NCI-H526 treated with DMSO at 0.1 percent for 48 hours (cell line): Measurements from ENCODE around the gene LRRC7.
A peak's percentile ranks its signal among the peaks of the same experiment; 100 is the strongest.
"Not testable (repeated sequence)": the region's sequence is repeated elsewhere in the genome, so short reads cannot be mapped to it uniquely, and the experiment has no call there.

Experiments used
- DNase-seq: peaks from one replicate; lab custom pipeline; 2025; lab: John Stamatoyannopoulos, UW

Gene LRRC7

GRCh38 chr1:70042090-70042731, 474.5 kb downstream of the LRRC7 start:
- no peak for DNase-seq

- no peak for DNase-seq
These were observed 476.1 kb downstream of the LRRC7 start for GRCh38 chr1:70043804-70044203.

- no peak for DNase-seq
These were observed 477.1 kb downstream of the LRRC7 start for GRCh38 chr1:70044832-70045231.

- not testable (repeated sequence) for DNase-seq
These were observed 477.9 kb downstream of the LRRC7 start for GRCh38 chr1:70045581-70045980.

GRCh38 chr1:70048336-70049094, 480.8 kb downstream of the LRRC7 start:
- DNase-seq = no peak

- peak; percentile 44 for DNase-seq
These were observed 484.2 kb downstream of the LRRC7 start for GRCh38 chr1:70051926-70052325.

GRCh38 chr1:70057500-70057899, 489.8 kb downstream of the LRRC7 start:
- DNase-seq = no peak

GRCh38 chr1:70061231-70061630, 493.5 kb downstream of the LRRC7 start:
- no peak for DNase-seq

- no peak for DNase-seq
These were observed 496.1 kb downstream of the LRRC7 start for GRCh38 chr1:70063861-70064260.

- no peak for DNase-seq
These were observed 499.0 kb downstream of the LRRC7 start for GRCh38 chr1:70066711-70067110.

- DNase-seq = no peak
These were observed 503.9 kb downstream of the LRRC7 start for GRCh38 chr1:70071601-70072000.

GRCh38 chr1:70072231-70072751, 504.6 kb downstream of the LRRC7 start:
- DNase-seq = no peak

GRCh38 chr1:70075761-70076160, 508.0 kb downstream of the LRRC7 start:
- DNase-seq = no peak

- no peak for DNase-seq
These were observed 509.3 kb downstream of the LRRC7 start for GRCh38 chr1:70077066-70077465.

- DNase-seq = no peak
These were observed 511.8 kb downstream of the LRRC7 start for GRCh38 chr1:70079546-70079945.

GRCh38 chr1:70083519-70083918, 515.8 kb downstream of the LRRC7 start:
- no peak for DNase-seq

GRCh38 chr1:70084314-70084915, 516.7 kb downstream of the LRRC7 start:
- no peak for DNase-seq

GRCh38 chr1:70085521-70085920, 517.8 kb downstream of the LRRC7 start:
- DNase-seq = no peak

GRCh38 chr1:70086897-70087296, 519.2 kb downstream of the LRRC7 start:
- DNase-seq = no peak

- DNase-seq = no peak
These were observed 522.4 kb downstream of the LRRC7 start for GRCh38 chr1:70090141-70090540.

GRCh38 chr1:70090875-70091274, 523.2 kb downstream of the LRRC7 start:
- DNase-seq = no peak

- DNase-seq = no peak
These were observed 524.1 kb downstream of the LRRC7 start for GRCh38 chr1:70091811-70092210.

- DNase-seq = no peak
These were observed 524.8 kb downstream of the LRRC7 start for GRCh38 chr1:70092526-70092925.
